Stimulated activated CD4-positive, alpha-beta T cell treated with anti-CD3 and anti-CD28 coated beads, Interleukin-1b, Interleukin-23, amount 100 ng/mL, for 1 hour (primary cell): Measurements from ENCODE around the gene ACTR10.

Experiments
- DNase-seq, 2 donors: peaks; one replicate each; pipeline ENCODE4 v3.0.0-alpha.2; 2020; ENCODE audit warnings: low read depth in 2 of 2

ACTR10 gene

DNA sequence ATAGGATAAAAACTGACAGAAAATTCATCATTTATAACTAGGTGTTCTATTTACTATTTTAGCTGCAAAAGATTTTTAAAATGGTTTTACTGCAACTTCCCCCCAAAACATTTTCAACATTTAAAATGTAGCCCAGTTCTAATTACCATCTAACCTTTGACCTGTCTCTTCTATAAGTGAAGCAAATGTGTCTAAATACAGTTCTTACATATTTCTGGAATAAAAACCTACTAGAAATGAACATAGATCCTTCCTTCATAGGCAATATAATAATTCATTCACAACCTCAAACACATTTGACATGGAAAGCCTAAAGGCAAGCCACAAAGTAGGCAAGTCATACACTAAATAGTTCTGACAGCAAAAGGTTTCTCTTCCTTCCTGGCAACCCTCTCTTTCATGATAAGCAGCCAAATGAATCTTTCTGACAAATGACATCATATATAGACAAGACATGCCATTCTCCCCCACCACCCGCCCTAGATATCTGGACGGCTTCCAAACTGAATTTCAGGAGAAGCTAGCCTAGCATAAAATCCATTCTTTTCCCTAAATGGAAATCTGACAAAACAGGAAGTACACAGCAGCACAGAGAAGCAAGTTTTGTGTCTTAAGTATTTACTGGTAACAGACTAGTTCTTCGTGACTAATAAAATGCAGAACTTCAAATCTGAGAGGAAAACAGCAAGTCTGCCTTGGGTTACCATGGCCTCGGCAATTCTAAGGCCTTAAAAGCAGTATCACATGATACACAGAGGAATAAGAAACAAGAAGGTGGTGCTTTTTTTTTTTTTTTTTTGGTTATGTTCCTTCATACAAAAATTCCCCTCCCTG is 81.2 kb downstream of the ACTR10 start:
- no peak for DNase-seq

- no peak for DNase-seq
Measured at GRCh38 chr14:58281969-58282368, 82.0 kb downstream of the ACTR10 start.

- no peak for DNase-seq
Measured at GRCh38 chr14:58282925-58283593, 83.1 kb downstream of the ACTR10 start.

DNA sequence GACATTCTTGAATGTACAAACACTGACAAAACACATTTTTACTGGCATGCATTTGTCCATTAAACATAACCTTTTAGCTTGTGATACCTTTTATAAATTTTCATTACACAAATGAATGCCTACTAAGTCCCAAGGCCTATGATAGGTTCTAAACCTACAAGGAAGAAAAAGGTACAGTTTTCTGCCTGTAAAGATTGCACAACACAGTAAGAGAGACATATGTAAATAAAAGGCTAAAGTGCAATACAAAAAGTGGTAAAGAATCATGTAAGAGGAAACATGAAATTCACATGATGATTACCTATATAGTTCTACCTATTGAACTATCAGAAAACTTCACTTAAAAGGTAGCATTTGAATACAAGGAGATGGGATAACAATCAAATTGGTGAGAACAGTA is 83.8 kb downstream of the ACTR10 start:
- DNase-seq = no peak

DNA sequence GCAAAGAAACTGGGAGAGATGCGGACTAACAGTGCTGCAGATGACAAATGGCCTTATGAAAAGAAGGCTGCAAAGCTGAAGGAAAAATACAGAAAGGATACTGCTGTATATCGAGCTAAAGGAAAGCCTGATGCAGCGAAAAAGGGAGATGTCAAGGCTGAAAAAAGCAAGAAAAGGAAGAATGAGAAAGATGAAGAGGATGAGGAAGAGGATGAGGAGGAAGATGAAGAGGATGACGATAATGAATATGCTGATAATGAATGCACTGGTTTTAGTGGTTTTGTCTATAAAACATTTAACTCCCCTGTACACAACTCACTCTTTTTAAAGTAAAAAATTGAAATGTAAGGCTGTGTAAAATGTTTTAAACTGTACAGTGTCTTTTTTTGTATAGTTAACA is 85.2 kb downstream of the ACTR10 start:
- no peak for DNase-seq
